Ascending aorta (tissue), 2 donors: ENCODE data around the gene C1QTNF8. TPM values are rescaled to one million over a fixed set of nuclear protein-coding genes. Genes with fewer than 3 reads are reported as not detected.

ENCODE experiments used
- DNase-seq, 2 donors: peaks; one replicate each; pipeline ENCODE4 v3.0.0-alpha.2; 2019; ENCODE audit warnings: low spot score in 2 of 2
- H3K27ac ChIP-seq, 2 donors: fragments of 200-600 bp; sonication (generic); one replicate each; pipeline ENCODE4 v1.5.1; 2016 to 2017; ENCODE audit warnings: mild to moderate bottlenecking in 1 of 2
- H3K27me3 ChIP-seq: fragments of 200-600 bp; sonication (generic); one replicate; pipeline ENCODE4 v1.5.1; 2017
- H3K36me3 ChIP-seq, 2 donors: fragments of 200-600 bp; sonication (generic); one replicate each; pipeline ENCODE4 v1.5.1; 2016
- H3K4me1 ChIP-seq, 2 donors: fragments of 200-600 bp; sonication (generic); one replicate each; pipeline ENCODE4 v1.5.1; 2016 to 2017; ENCODE audit warnings: mild to moderate bottlenecking in 1 of 2
- H3K4me3 ChIP-seq, 2 donors: fragments of 200-600 bp; sonication (generic); one replicate each; pipeline ENCODE4 v1.5.1; 2016 to 2017; ENCODE audit warnings: mild to moderate bottlenecking in 1 of 2
- H3K9me3 ChIP-seq, 2 donors: fragments of 200-600 bp; sonication (generic); one replicate each; pipeline ENCODE4 v1.5.1; 2016
- intact Hi-C: fragments of 100-400 bp; cut with DNase I; formaldehyde crosslinking; loops from one replicate; pipeline ENCODE4 v1.15.1; 2023
- total RNA-seq: library from RNA; depleted of rRNA; stranded (reverse); fragments of >200 nt; gene quantifications from one replicate; pipeline ENCODE4 v1.1.0, GENCODE V29; 2016
- TF ChIP-seq, protein P1 (sequence below), 3 experiments: fragments of 200-600 bp in 2 of 3; fragments of 450-650 bp in 1 of 3; sonication (generic) in 2 of 3; IDR thresholded peaks; one replicate each; pipeline ENCODE4 v1.5.1; 2016 to 2019; ENCODE audit warnings: antibody characterized with exemption in 3 of 3, mild to moderate bottlenecking in 1 of 3, moderate library complexity in 1 of 3

Gene C1QTNF8, protein sequence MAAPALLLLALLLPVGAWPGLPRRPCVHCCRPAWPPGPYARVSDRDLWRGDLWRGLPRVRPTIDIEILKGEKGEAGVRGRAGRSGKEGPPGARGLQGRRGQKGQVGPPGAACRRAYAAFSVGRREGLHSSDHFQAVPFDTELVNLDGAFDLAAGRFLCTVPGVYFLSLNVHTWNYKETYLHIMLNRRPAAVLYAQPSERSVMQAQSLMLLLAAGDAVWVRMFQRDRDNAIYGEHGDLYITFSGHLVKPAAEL
- not detected for total RNA-seq

- peak; percentile 46 to 82 for DNase-seq
- TF ChIP-seq, protein P1, sequence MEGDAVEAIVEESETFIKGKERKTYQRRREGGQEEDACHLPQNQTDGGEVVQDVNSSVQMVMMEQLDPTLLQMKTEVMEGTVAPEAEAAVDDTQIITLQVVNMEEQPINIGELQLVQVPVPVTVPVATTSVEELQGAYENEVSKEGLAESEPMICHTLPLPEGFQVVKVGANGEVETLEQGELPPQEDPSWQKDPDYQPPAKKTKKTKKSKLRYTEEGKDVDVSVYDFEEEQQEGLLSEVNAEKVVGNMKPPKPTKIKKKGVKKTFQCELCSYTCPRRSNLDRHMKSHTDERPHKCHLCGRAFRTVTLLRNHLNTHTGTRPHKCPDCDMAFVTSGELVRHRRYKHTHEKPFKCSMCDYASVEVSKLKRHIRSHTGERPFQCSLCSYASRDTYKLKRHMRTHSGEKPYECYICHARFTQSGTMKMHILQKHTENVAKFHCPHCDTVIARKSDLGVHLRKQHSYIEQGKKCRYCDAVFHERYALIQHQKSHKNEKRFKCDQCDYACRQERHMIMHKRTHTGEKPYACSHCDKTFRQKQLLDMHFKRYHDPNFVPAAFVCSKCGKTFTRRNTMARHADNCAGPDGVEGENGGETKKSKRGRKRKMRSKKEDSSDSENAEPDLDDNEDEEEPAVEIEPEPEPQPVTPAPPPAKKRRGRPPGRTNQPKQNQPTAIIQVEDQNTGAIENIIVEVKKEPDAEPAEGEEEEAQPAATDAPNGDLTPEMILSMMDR (IDR thresholded peaks at IDR 0.05) = no peak
- Histone ChIP-seq H3K27me3 (no peaks in the 10 kb centered on the region), H3K36me3 (no peaks in the 10 kb centered on the region), H3K4me1 (peaks cover 31 to 39% of the 10 kb centered on the region in 2 donors), H3K27ac (peak within 1 kb of the TSS; percentile 90 to 95), H3K9me3 (no peaks in the 10 kb centered on the region), H3K4me3 (peak within 1 kb of the TSS in 1 of 2 donors; percentile 13)
- intact Hi-C loops = loop anchor here (1.0 to 10.0 kb wide), 3 partner anchors 85 to 382 kb away; partner anchors contain the start of gene METRN
These were observed at the start of gene C1QTNF8 for GRCh38 chr16:1096169-1097082. TSS of gene C1QTNF8 (minus strand) at chr16:1096244. CDS start at chr16:1094922, 1,322 bp downstream.

DNA sequence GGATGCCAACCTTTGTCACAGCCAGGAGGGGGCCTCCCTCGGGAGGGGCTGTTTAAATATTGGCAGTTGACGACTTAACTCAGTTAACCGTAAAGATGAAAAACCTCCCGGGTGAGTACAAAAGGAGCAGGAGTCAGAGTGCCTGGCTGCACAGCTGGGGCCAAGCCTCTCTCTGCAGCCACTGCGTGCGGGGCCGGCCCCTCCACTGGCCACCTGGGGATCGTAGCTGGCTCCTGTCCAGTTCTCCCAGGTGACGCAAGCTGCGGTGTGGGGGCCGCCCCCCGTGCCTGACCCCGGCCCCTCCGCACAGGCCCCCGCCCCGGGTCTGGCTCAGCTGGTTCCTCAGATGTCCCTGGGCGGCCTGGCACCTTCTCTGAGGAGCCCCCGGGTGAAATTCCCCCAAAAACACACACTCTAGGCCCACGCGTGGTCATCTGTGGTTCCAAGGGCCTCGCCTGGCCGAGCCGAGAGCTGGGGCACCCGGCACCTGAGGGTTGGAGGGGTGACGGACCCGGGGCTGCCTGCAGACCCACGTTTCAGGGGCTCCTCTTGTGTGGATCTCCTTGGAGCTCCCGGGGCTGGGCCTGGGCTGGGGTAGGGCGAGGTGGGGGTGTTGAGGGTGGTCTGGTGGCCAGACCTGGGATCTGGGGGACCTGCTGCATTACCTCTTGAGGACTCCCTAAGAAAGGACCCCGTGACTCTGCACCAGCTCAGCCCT lies 49.5 kb upstream of the C1QTNF8 start:
- no peak for DNase-seq
- Histone ChIP-seq H3K36me3 (no peaks in the 10 kb centered on the region), H3K9me3 (no peaks in the 10 kb centered on the region), H3K27me3 (no peaks in the 10 kb centered on the region), H3K4me3 (no peak overlapping the region), H3K4me1 (no peaks in the 10 kb centered on the region), H3K27ac (no peak overlapping the region)
- intact Hi-C loops = no loop called here
- TF ChIP-seq, protein P1 (IDR thresholded peaks at IDR 0.05) = no peak

DNA sequence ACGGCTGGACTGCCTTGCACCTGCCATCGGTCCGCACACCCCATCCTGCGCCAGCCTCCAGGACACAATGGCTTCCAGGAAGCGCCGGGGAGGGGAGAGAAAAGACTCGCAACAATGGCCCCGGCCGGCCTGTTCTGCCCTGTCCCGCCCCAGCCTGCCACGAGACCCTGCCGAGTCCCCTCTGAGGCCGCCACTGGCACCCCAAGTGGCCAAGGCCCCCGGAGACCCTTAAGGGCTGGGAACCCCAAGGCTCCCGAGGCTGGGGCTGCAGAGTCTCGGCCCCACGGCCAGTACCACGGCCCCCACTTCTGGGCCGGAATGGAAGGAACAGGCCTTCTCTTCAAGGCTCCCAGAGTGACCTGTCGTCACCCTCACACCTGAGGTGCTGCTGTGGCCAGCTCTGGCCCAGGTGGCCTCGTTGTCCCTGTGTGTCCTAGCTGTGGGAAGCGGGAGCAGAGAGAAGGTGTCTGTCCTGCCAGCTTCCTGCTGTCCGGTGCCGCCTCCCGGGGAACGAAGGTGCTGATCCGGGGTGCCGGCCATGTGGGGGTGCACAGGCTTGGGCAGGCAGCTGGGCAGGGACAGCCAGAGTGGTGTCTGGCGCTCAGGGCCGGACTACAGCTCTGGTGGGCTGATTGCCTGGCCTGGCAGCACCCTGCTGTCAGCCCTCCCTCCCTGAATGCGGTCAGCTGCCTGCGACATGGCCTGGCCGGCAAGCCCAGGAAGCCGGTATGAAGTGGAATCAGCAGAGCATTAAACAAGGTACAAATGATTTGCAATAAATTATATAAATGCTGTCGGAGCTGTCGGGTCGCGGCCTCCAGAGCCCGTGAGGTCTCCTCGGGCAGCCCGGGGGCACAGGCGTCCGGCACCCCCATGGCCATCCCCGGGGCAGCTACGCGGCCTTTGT lies 48.7 kb upstream of the C1QTNF8 start:
- Histone ChIP-seq H3K4me3 (no peak overlapping the region), H3K27ac (no peak overlapping the region), H3K36me3 (no peaks in the 10 kb centered on the region), H3K27me3 (no peaks in the 10 kb centered on the region), H3K4me1 (no peaks in the 10 kb centered on the region), H3K9me3 (no peaks in the 10 kb centered on the region)
- intact Hi-C loops = no loop called here
- TF ChIP-seq, protein P1 (IDR thresholded peaks at IDR 0.05) = no peak
- no peak for DNase-seq

DNA sequence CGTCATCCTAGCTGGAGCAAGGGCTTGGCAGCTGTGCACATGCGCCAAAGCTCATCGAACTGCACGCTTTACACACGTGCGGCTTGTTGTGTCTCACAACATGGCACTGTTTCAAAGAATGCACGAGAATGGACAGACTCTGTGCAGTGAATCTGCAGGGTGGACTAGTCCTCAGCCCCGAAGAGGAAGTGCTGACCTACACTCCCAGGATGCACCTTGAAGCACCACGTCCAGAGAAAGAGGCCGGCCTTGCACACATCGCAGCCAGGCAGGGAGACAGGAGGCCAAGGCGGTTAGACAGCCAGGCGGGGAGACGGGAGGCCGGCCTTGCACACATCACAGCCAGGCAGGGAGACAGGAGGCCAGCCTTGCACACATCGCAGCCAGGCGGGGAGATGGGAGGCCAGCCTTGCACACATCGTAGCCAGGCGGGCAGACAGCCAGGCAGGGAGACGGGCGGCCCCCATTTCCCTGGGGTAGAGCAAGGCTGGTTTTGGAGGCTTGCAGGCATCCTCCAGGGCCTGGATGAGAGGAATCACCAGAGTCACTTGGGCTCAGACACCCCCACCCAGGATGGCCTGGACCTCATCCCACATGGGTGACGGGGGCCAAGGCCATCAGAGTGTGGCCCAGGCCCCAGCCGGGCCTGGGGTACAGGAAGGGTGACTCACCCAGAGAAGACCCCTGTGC lies 47.9 kb upstream of the C1QTNF8 start:
- DNase-seq = no peak
- no peaks in the 10 kb centered on the region for H3K4me1 ChIP-seq
- no peak overlapping the region for H3K4me3 ChIP-seq
- intact Hi-C loops = no loop called here
- H3K36me3 ChIP-seq = no peaks in the 10 kb centered on the region
- no peaks in the 10 kb centered on the region for H3K27me3 ChIP-seq
- no peak overlapping the region for H3K27ac ChIP-seq
- H3K9me3 ChIP-seq = no peaks in the 10 kb centered on the region
- TF ChIP-seq, protein P1 (IDR thresholded peaks at IDR 0.05) = no peak
